ENCODE results near the gene RPS10.

The RPS10 gene

DNA sequence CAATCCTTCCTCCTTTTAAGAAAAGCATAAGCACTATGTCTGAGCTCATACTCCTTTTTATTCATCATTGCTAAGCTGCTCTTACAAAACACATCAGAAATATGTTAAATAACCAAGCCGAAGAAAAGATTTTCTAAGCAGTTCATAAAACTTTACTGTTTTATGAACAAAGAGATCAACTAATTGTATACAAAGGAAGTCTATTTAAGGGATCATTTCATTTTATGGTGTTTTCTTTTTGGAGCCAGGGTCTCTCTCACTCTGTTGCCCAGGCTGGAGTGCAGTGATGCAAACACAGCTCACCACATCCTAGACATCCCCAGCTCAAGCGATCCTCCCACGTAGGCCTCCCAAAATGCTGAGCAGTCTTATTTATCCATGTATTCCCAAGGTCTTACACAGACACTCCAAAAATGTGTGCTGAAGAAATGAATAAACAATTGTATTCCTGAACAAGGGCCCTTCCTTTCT, 42.7 kb downstream of the RPS10 start:
- H3K27ac ChIP-seq (replicated peaks), result no peak overlapping the region
- TF ChIP-seq, protein P1, sequence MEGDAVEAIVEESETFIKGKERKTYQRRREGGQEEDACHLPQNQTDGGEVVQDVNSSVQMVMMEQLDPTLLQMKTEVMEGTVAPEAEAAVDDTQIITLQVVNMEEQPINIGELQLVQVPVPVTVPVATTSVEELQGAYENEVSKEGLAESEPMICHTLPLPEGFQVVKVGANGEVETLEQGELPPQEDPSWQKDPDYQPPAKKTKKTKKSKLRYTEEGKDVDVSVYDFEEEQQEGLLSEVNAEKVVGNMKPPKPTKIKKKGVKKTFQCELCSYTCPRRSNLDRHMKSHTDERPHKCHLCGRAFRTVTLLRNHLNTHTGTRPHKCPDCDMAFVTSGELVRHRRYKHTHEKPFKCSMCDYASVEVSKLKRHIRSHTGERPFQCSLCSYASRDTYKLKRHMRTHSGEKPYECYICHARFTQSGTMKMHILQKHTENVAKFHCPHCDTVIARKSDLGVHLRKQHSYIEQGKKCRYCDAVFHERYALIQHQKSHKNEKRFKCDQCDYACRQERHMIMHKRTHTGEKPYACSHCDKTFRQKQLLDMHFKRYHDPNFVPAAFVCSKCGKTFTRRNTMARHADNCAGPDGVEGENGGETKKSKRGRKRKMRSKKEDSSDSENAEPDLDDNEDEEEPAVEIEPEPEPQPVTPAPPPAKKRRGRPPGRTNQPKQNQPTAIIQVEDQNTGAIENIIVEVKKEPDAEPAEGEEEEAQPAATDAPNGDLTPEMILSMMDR (IDR thresholded peaks at IDR 0.05; ENCODE audit: insufficient read depth, low read length), result no peak
- TF ChIP-seq, protein P2, sequence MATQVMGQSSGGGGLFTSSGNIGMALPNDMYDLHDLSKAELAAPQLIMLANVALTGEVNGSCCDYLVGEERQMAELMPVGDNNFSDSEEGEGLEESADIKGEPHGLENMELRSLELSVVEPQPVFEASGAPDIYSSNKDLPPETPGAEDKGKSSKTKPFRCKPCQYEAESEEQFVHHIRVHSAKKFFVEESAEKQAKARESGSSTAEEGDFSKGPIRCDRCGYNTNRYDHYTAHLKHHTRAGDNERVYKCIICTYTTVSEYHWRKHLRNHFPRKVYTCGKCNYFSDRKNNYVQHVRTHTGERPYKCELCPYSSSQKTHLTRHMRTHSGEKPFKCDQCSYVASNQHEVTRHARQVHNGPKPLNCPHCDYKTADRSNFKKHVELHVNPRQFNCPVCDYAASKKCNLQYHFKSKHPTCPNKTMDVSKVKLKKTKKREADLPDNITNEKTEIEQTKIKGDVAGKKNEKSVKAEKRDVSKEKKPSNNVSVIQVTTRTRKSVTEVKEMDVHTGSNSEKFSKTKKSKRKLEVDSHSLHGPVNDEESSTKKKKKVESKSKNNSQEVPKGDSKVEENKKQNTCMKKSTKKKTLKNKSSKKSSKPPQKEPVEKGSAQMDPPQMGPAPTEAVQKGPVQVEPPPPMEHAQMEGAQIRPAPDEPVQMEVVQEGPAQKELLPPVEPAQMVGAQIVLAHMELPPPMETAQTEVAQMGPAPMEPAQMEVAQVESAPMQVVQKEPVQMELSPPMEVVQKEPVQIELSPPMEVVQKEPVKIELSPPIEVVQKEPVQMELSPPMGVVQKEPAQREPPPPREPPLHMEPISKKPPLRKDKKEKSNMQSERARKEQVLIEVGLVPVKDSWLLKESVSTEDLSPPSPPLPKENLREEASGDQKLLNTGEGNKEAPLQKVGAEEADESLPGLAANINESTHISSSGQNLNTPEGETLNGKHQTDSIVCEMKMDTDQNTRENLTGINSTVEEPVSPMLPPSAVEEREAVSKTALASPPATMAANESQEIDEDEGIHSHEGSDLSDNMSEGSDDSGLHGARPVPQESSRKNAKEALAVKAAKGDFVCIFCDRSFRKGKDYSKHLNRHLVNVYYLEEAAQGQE (IDR thresholded peaks at IDR 0.05; ENCODE audit: insufficient replicate concordance, low read depth), result no peak
- TF ChIP-seq POLR2AphosphoS5 (IDR thresholded peaks at IDR 0.05; ENCODE audit: low read depth) (no peak), GABPA (IDR thresholded peaks at IDR 0.05; ENCODE audit: low read depth) (no peak), SPI1 (IDR thresholded peaks at IDR 0.05; ENCODE audit: borderline replicate concordance, low read depth) (no peak)

DNA sequence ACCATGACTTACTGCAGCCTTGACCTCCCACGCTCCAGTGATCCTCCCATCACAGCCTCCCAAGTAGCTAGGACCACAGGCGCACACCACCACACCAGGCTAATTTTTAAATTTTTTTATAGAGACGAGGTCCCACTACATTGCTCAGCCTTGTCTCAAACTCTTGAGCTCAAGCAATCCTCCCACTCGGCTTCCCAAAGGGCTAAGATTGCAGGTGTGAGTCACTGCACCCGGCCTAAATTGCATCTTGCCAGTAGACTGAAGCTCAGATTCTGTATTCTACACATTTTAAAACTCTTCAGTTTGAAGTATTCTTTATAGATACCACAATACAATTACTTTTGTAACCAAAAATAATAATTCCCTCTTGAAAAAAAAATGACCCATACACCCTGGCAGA, 44.8 kb downstream of the RPS10 start:
- TF ChIP-seq, protein P1 (IDR thresholded peaks at IDR 0.05; ENCODE audit: insufficient read depth, low read length), result no peak
- TF ChIP-seq GABPA (IDR thresholded peaks at IDR 0.05; ENCODE audit: low read depth), result no peak
- TF ChIP-seq POLR2AphosphoS5 (IDR thresholded peaks at IDR 0.05; ENCODE audit: low read depth), result no peak
- TF ChIP-seq, protein P2 (IDR thresholded peaks at IDR 0.05; ENCODE audit: insufficient replicate concordance, low read depth), result no peak
- no peak for TF ChIP-seq SPI1 (IDR thresholded peaks at IDR 0.05; ENCODE audit: borderline replicate concordance, low read depth)
- Histone ChIP-seq H3K27me3 (ENCODE audit: insufficient read depth, poor library complexity, severe bottlenecking) (no peaks in the 10 kb centered on the region), H3K4me3 (replicated peaks; ENCODE audit: insufficient read depth, low read length) (no peak overlapping the region), H3K27ac (replicated peaks) (no peak overlapping the region)
- DNase-seq (ENCODE audit: low read depth in 1 of 2, low spot score in 1 of 2), result no peak

More for the DNA sequence above, 42.7 kb downstream of the RPS10 start:
- H3K4me3 ChIP-seq (replicated peaks; ENCODE audit: insufficient read depth, low read length), result no peak overlapping the region
- no peaks in the 10 kb centered on the region for H3K27me3 ChIP-seq (ENCODE audit: insufficient read depth, poor library complexity, severe bottlenecking)
- no peak for DNase-seq (ENCODE audit: low read depth in 1 of 2, low spot score in 1 of 2)

DNA sequence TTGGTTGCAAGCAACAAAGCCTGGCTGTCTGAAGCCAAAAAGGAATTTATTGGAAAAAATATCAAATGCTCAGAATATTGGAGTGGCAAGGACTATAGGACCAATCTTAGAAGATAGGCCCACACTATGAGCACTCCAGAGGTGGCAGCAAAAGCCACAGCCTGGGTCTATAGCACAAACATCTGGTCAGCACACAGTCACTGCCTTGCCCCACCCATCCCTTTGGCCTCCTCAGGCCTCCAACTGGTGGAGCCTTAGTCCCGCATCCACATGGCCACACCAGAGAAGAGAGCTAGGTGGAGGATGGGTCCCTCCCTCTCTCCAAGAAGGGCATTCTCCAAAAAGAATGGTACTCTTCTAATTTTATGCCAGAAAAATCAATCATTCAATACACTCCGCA, 47.4 kb downstream of the RPS10 start:
- no peak for TF ChIP-seq GABPA (IDR thresholded peaks at IDR 0.05; ENCODE audit: low read depth)
- TF ChIP-seq, protein P2 (IDR thresholded peaks at IDR 0.05; ENCODE audit: insufficient replicate concordance, low read depth), result no peak
- no peak for TF ChIP-seq POLR2AphosphoS5 (IDR thresholded peaks at IDR 0.05; ENCODE audit: low read depth)
- TF ChIP-seq, protein P1 (IDR thresholded peaks at IDR 0.05; ENCODE audit: insufficient read depth, low read length), result no peak
- TF ChIP-seq SPI1 (IDR thresholded peaks at IDR 0.05; ENCODE audit: borderline replicate concordance, low read depth), result no peak

More for the DNA sequence above, 47.4 kb downstream of the RPS10 start:
- no peak overlapping the region for H3K4me3 ChIP-seq (replicated peaks; ENCODE audit: insufficient read depth, low read length)
- DNase-seq (ENCODE audit: low read depth in 1 of 2, low spot score in 1 of 2), result no peak
- no peaks in the 10 kb centered on the region for H3K27me3 ChIP-seq (ENCODE audit: insufficient read depth, poor library complexity, severe bottlenecking)
- H3K27ac ChIP-seq (replicated peaks), result no peak overlapping the region

Data from HL-60 (cell line).